Transverse colon (tissue), 3 donors: Measurements from ENCODE around the gene CDK2.
A peak's percentile ranks its signal among the peaks of the same experiment; 100 is the strongest.

Experiments used
- CTCF ChIP-seq, 5 experiments: fragments of 200-600 bp in 3 of 5; fragments of 450-650 bp in 2 of 5; sonication (generic) in 3 of 5; IDR thresholded peaks; 1 replicate in 2 of 5; 2 replicates in 3 of 5; pipeline ENCODE4 v1.5.1; 2016 to 2017; ENCODE audit warnings: antibody characterized with exemption in 5 of 5, inconsistent platforms in 3 of 5, mild to moderate bottlenecking in 2 of 5, moderate library complexity in 1 of 5
- EP300 ChIP-seq: sonication (generic); formaldehyde crosslinking; IDR thresholded peaks from one replicate; pipeline ENCODE4 v1.6.1; 2017; ENCODE audit warnings: antibody characterized with exemption, low read depth

- TF ChIP-seq CTCF (IDR thresholded peaks at IDR 0.05) = peak in 3 of 5 experiments; percentile 23 to 58 (median 30)
- TF ChIP-seq EP300 = no peak
Measured at GRCh38 chr12:55973599-55974307, 7.1 kb downstream of the CDK2 start, which contains the start of gene RAB5B.
